Measurements from ENCODE around the gene MDP1. TPM values are rescaled to one million over a fixed set of nuclear protein-coding genes. Genes with fewer than 3 reads are reported as not detected.
"Not testable (repeated sequence)": the region's sequence is repeated elsewhere in the genome, so short reads cannot be mapped to it uniquely, and the experiment has no call there.

MDP1 gene
- polyA plus RNA-seq, 1 donor = 21.8 TPM

DNA sequence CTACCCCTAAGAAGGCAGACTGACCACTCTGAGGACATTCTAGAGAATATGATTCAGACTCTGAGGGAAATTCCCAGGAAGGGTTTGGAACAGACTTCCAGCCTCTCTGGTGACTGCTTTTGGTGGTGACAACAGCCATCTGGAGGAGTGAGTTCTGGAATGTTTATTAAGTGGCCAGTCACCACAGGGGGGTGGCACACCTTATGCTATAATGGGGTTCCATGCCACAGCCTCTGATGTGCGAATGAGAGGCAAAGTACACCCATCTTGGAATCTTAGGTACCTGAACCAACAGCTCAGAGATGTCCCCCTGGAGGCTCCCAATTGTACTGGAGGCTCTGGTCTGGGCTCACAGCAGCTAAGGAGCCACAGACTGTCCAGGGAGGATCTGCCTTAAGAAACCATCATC is 36.0 kb upstream of the MDP1 start:
- no peak for DNase-seq
- peaks cover 13% of the 10 kb centered on the region for H3K4me1 ChIP-seq (ENCODE audit: control insufficient read depth, insufficient read depth, low read length)

DNA sequence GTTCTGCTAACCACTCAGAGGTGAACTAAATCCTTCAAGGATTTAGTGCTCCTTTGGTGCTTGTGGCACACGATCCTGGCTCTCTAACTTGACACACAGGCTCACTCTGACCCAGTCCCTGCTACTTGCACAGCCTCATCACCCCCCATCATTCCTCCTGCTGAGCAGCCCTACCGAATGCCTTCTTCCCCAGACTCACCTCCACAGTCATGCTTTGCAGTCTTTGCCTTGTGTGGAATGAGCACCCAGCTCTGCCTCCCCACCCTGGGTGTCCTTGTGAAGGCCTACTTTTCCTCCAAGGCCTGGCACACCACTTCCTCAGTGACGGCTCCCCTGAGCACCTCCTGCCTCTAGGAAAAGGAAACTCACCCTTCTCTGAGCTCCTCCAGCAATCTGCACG is 34.5 kb upstream of the MDP1 start:
- DNase-seq = no peak
- 55% methylated on average over 2 of the region's 4 CpGs for WGBS (ENCODE audit: insufficient coverage, low lambda C conversion rate)

More for the DNA sequence above, 36.0 kb upstream of the MDP1 start:
- no CpG with 5 or more reads among the region's 1 CpG for WGBS (ENCODE audit: insufficient coverage, low lambda C conversion rate)
- no peaks in the 10 kb centered on the region for H3K9me3 ChIP-seq (ENCODE audit: control insufficient read depth, low read depth, low read length)
- H3K27ac ChIP-seq (ENCODE audit: low read length) = no peak overlapping the region
- H3K4me3 ChIP-seq (ENCODE audit: low read length) = no peak overlapping the region
- H3K27me3 ChIP-seq (ENCODE audit: control insufficient read depth, insufficient read depth, low read length) = no peaks in the 10 kb centered on the region
- H3K36me3 ChIP-seq (ENCODE audit: control insufficient read depth, insufficient read depth, low read length) = peaks cover 5% of the 10 kb centered on the region

DNA sequence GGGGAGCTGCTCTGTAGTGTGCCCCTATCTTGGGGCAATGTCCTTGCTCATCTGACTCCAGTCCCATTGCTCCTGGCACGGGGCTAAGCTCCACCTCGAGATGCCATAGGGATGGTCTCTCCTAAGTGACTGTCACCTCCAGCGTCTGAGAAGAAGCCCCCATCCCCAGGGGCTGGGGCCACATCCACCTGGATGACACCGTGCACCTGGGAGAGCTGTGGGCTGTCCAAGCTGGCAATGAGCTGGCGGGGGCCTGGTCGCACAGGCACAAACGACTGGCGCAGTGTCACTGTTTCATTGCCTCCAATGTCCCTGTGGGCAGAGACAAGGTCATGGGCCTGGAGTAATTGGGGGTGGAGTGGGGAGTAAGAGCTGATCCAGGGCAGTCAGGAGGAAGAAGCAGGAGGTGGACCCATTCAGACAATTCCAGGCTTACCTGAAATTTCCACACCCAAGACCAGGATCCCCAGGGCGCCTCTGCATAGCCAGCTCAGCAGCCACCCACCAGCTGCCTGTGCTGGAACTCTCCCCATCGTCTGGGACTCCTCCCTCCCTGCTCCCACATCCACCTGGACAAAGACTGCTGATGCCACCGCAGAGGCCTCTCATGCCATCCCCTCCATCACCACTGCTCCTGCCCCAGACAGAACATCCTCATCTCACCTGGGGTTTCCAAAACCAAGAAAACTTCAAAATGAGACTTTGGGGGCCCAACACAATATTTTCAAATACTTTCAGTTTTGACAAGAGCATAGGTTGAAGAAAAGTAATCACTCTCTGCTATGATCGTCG is 33.6 kb upstream of the MDP1 start:
- H3K4me3 ChIP-seq (ENCODE audit: low read length) = no peak overlapping the region
- no peaks in the 10 kb centered on the region for H3K9me3 ChIP-seq (ENCODE audit: control insufficient read depth, low read depth, low read length)
- peaks cover 2% of the 10 kb centered on the region for H3K36me3 ChIP-seq (ENCODE audit: control insufficient read depth, insufficient read depth, low read length)
- WGBS (ENCODE audit: insufficient coverage, low lambda C conversion rate) = 100% methylated on average over 2 of the region's 13 CpGs
- DNase-seq = no peak
- H3K4me1 ChIP-seq (ENCODE audit: control insufficient read depth, insufficient read depth, low read length) = peaks cover 17% of the 10 kb centered on the region
- no peaks in the 10 kb centered on the region for H3K27me3 ChIP-seq (ENCODE audit: control insufficient read depth, insufficient read depth, low read length)
- H3K27ac ChIP-seq (ENCODE audit: low read length) = no peak overlapping the region

More for the DNA sequence above, 34.5 kb upstream of the MDP1 start:
- H3K27me3 ChIP-seq (ENCODE audit: control insufficient read depth, insufficient read depth, low read length) = no peaks in the 10 kb centered on the region
- peaks cover 5% of the 10 kb centered on the region for H3K36me3 ChIP-seq (ENCODE audit: control insufficient read depth, insufficient read depth, low read length)
- H3K4me1 ChIP-seq (ENCODE audit: control insufficient read depth, insufficient read depth, low read length) = peaks cover 17% of the 10 kb centered on the region
- no peak overlapping the region for H3K4me3 ChIP-seq (ENCODE audit: low read length)
- H3K9me3 ChIP-seq (ENCODE audit: control insufficient read depth, low read depth, low read length) = no peaks in the 10 kb centered on the region
- H3K27ac ChIP-seq (ENCODE audit: low read length) = no peak overlapping the region

- Histone ChIP-seq H3K36me3 (ENCODE audit: control insufficient read depth, insufficient read depth, low read length) (no peaks in the 10 kb centered on the region), H3K4me3 (ENCODE audit: low read length) (no peak overlapping the region), H3K4me1 (ENCODE audit: control insufficient read depth, insufficient read depth, low read length) (peaks cover 16% of the 10 kb centered on the region), H3K9me3 (ENCODE audit: control insufficient read depth, low read depth, low read length) (no peaks in the 10 kb centered on the region), H3K27me3 (ENCODE audit: control insufficient read depth, insufficient read depth, low read length) (no peaks in the 10 kb centered on the region), H3K27ac (ENCODE audit: low read length) (peak overlapping the region; percentile 53)
- no peak for DNase-seq
- 76% methylated on average over 3 of the region's 7 CpGs for WGBS (ENCODE audit: insufficient coverage, low lambda C conversion rate)
These were observed 31.6 kb upstream of the MDP1 start for GRCh38 chr14:24247422-24247821.

DNA sequence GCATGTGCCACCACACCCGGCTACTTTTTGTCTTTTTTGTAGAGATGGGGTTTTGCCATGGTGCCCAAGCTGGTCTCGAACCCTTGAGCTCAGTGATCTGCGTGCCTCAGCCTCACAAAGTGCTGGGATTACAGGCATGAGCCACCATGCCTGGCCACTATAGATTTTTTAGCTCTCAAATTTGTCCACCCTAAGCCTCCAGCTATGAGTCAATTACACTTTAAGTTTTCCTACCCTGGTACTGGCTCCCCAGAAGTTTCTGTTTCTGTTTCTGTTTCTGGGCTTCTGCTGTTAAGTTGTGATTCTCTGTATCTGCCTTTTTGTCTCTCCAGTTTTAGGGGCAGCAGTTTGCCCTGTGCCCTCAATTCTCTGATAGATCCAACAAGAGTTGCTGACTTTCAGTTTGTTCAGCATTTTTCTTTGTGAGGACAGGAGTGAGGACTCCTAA is 30.9 kb upstream of the MDP1 start:
- H3K27me3 ChIP-seq (ENCODE audit: control insufficient read depth, insufficient read depth, low read length) = no peaks in the 10 kb centered on the region
- H3K9me3 ChIP-seq (ENCODE audit: control insufficient read depth, low read depth, low read length) = no peaks in the 10 kb centered on the region
- WGBS (ENCODE audit: insufficient coverage, low lambda C conversion rate) = no CpG with 5 or more reads among the region's 3 CpGs
- H3K4me1 ChIP-seq (ENCODE audit: control insufficient read depth, insufficient read depth, low read length) = peaks cover 10% of the 10 kb centered on the region
- H3K36me3 ChIP-seq (ENCODE audit: control insufficient read depth, insufficient read depth, low read length) = no peaks in the 10 kb centered on the region
- no peak overlapping the region for H3K4me3 ChIP-seq (ENCODE audit: low read length)
- DNase-seq = peak; percentile 49 to 80
- H3K27ac ChIP-seq (ENCODE audit: low read length) = peak overlapping the region; percentile 53

DNA sequence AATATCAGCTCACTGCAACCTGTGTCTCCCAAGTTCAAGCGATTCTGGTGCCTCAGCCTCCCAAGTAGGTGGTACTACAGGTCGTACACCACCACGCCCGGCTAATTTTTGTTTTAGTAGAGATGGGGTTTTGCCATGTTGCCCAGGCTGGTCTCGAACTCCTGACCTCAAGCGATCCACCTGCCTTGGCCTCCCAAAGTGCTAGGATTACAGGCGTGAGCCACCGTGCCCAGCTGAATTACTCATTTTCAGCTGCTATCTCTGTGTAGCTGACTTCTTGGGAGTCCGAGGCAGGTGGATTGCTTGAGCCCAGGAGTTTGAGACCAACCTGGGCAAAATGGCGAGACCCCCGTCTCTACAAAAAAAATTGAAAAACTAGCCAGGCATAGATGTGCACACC is 29.5 kb upstream of the MDP1 start:
- not testable (repeated sequence) for H3K4me3 ChIP-seq (ENCODE audit: low read length); H3K9me3 ChIP-seq (ENCODE audit: control insufficient read depth, low read depth, low read length); DNase-seq; H3K36me3 ChIP-seq (ENCODE audit: control insufficient read depth, insufficient read depth, low read length); H3K27me3 ChIP-seq (ENCODE audit: control insufficient read depth, insufficient read depth, low read length); H3K27ac ChIP-seq (ENCODE audit: low read length)
- no CpG with 5 or more reads among the region's 11 CpGs for WGBS (ENCODE audit: insufficient coverage, low lambda C conversion rate)
- H3K4me1 ChIP-seq (ENCODE audit: control insufficient read depth, insufficient read depth, low read length) = peaks cover 20% of the 10 kb centered on the region

DNA sequence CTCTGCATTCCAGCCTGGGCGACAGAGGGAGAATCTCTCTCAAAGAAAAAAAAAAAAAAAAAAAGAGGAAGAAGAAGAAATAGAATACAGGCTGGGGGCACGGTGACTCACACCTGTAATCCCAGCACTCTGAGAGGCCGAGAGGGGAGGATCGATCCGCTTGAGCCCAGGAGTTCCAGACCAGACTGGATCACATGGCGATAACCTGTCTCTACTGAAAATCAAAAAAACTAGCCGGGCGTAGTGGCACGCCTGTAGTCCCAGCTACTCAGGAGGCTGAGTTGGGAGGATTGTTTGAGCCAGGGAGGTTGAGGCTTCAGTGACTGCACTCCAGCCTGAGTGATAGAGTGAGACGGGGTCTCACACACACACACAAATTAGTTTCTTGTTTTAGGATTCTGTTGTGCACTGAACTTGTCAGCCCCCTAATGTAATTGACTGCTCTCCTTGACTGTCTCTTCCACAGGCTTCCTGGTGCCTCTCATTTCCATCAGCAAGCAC is 27.5 kb upstream of the MDP1 start:
- H3K36me3 ChIP-seq (ENCODE audit: control insufficient read depth, insufficient read depth, low read length) = peaks cover 27% of the 10 kb centered on the region
- H3K27me3 ChIP-seq (ENCODE audit: control insufficient read depth, insufficient read depth, low read length) = no peaks in the 10 kb centered on the region
- WGBS (ENCODE audit: insufficient coverage, low lambda C conversion rate) = no CpG with 5 or more reads among the region's 10 CpGs
- peak overlapping the region; percentile 70 for H3K4me3 ChIP-seq (ENCODE audit: low read length)
- peak in 1 of 2 donors; percentile 67 for DNase-seq
- peaks cover 24% of the 10 kb centered on the region for H3K4me1 ChIP-seq (ENCODE audit: control insufficient read depth, insufficient read depth, low read length)
- no peaks in the 10 kb centered on the region for H3K9me3 ChIP-seq (ENCODE audit: control insufficient read depth, low read depth, low read length)
- H3K27ac ChIP-seq (ENCODE audit: low read length) = peak overlapping the region; percentile 99

DNA sequence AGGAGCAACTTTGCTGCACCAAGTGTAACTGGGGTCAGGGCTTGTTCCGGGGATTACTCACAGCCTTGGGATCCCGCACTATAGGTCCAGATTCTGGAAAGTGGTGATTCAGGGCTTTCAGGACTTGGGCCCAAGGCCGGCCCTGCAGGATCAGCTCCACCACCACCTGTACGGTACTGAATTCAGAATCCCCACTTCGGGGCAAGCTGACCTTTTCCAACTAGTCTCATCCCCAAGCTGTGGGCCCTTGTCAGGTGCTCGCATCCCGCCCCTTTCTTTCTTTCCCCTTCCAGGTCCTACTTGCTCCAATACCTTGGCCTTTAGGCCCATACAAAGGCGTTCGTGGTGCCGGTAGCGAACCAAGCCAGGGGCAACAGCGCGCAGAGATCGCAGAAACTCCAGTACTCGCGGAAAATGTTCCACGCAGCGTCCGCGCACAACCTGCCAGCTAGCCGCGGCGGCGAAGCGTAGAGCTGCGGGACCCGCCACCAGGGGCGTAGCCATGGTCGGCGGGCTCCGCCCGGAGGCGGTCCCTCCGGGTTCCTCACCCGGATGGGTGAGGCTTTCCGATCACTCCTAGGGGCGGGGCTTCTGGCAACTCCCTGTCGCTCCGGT is 26.1 kb upstream of the MDP1 start:
- H3K9me3 ChIP-seq (ENCODE audit: control insufficient read depth, low read depth, low read length) = no peaks in the 10 kb centered on the region
- peak in 1 of 2 donors; percentile 94 for DNase-seq
- peaks cover 41% of the 10 kb centered on the region for H3K36me3 ChIP-seq (ENCODE audit: control insufficient read depth, insufficient read depth, low read length)
- peak overlapping the region; percentile 70 for H3K4me3 ChIP-seq (ENCODE audit: low read length)
- peaks cover 23% of the 10 kb centered on the region for H3K4me1 ChIP-seq (ENCODE audit: control insufficient read depth, insufficient read depth, low read length)
- no CpG with 5 or more reads among the region's 39 CpGs for WGBS (ENCODE audit: insufficient coverage, low lambda C conversion rate)
- no peaks in the 10 kb centered on the region for H3K27me3 ChIP-seq (ENCODE audit: control insufficient read depth, insufficient read depth, low read length)
- peak overlapping the region; percentile 99 for H3K27ac ChIP-seq (ENCODE audit: low read length)

GRCh38 chr14:24240110-24240918 is 24.4 kb upstream of the MDP1 start:
- Histone ChIP-seq H3K36me3 (ENCODE audit: control insufficient read depth, insufficient read depth, low read length) (peaks cover 57% of the 10 kb centered on the region), H3K27ac (ENCODE audit: low read length) (no peak overlapping the region), H3K4me3 (ENCODE audit: low read length) (no peak overlapping the region), H3K4me1 (ENCODE audit: control insufficient read depth, insufficient read depth, low read length) (peaks cover 18% of the 10 kb centered on the region), H3K9me3 (ENCODE audit: control insufficient read depth, low read depth, low read length) (no peaks in the 10 kb centered on the region), H3K27me3 (ENCODE audit: control insufficient read depth, insufficient read depth, low read length) (no peaks in the 10 kb centered on the region)
- DNase-seq = no peak
- no CpG with 5 or more reads among the region's 9 CpGs for WGBS (ENCODE audit: insufficient coverage, low lambda C conversion rate)

GRCh38 chr14:24238527-24239037 is 22.7 kb upstream of the MDP1 start:
- H3K9me3 ChIP-seq (ENCODE audit: control insufficient read depth, low read depth, low read length) = no peaks in the 10 kb centered on the region
- peaks cover 19% of the 10 kb centered on the region for H3K4me1 ChIP-seq (ENCODE audit: control insufficient read depth, insufficient read depth, low read length)
- no peaks in the 10 kb centered on the region for H3K27me3 ChIP-seq (ENCODE audit: control insufficient read depth, insufficient read depth, low read length)
- no CpG with 5 or more reads among the region's 5 CpGs for WGBS (ENCODE audit: insufficient coverage, low lambda C conversion rate)
- H3K27ac ChIP-seq (ENCODE audit: low read length) = no peak overlapping the region
- no peak for DNase-seq
- peaks cover 61% of the 10 kb centered on the region for H3K36me3 ChIP-seq (ENCODE audit: control insufficient read depth, insufficient read depth, low read length)
- no peak overlapping the region for H3K4me3 ChIP-seq (ENCODE audit: low read length)
